Measurements from ENCODE around the gene RNF26. TPM values are rescaled to one million over a fixed set of nuclear protein-coding genes. Genes with fewer than 3 reads are reported as not detected.

RNF26 gene
- total and polyA plus RNA-seq, 2 donors (not counting 3 experiments of a cell fraction or from before 2014, with no cell fraction given) = 40.1 to 43.8 TPM

- Histone ChIP-seq H3K36me3 (ENCODE audit: control insufficient read depth in 2 of 2, extremely low read depth in 1 of 2, insufficient read depth in 2 of 2, low read length in 2 of 2) (peaks cover 8 to 11% of the 10 kb centered on the region in 2 experiments), H4K20me1 (replicated peaks; ENCODE audit: control insufficient read depth, extremely low read depth, insufficient read depth, low read length) (no peaks in the 10 kb centered on the region), H3K9me3 (replicated peaks; ENCODE audit: control insufficient read depth, insufficient read depth, low read length) (no peaks in the 10 kb centered on the region), H3K79me2 (ENCODE audit: control insufficient read depth, insufficient read depth, low read length) (no peaks in the 10 kb centered on the region), H3K27me3 (ENCODE audit: control insufficient read depth in 2 of 2, insufficient read depth in 2 of 2, low read length in 2 of 2) (no peaks in the 10 kb centered on the region), H2AFZ (ENCODE audit: low read depth, low read length) (no peak overlapping the region), H3K4me2 (ENCODE audit: insufficient read depth, low read length) (no peak overlapping the region), H3K9ac (replicated peaks; ENCODE audit: extremely low read depth, insufficient read depth, low read length) (no peak overlapping the region), H3K27ac (ENCODE audit: insufficient read depth, low read depth, low read length) (no peak overlapping the region), H3K9me1 (replicated peaks; ENCODE audit: control insufficient read depth, extremely low read depth, insufficient read depth, low read length) (no peaks in the 10 kb centered on the region), H3K4me1 (ENCODE audit: control insufficient read depth, extremely low read depth, insufficient read depth, low read length) (no peaks in the 10 kb centered on the region), H3K4me3 (replicated peaks in 1 of 3; ENCODE audit: insufficient read depth in 1 of 3, low read depth in 1 of 3, low read length in 3 of 3) (no peak overlapping the region)
- dilution Hi-C loops (cut with MboI; ENCODE audit: extremely low pct_ligation_motif_present, low sequenced_read_pairs) = no loop called here
- no peak for DNase-seq (ENCODE audit: low read depth, low spot score)
- no TSS peak for BruUV-seq (replicated peaks)
- no peak for FAIRE-seq
- TF ChIP-seq EZH2 (IDR thresholded peaks at IDR 0.05; ENCODE audit: borderline replicate concordance, low read depth, low read length, severe bottlenecking) = no peak
- no peak for TF ChIP-seq MAX (IDR thresholded peaks at IDR 0.05; ENCODE audit: insufficient read depth, insufficient read length)
- no peak for TF ChIP-seq JUN (IDR thresholded peaks at IDR 0.05; ENCODE audit: borderline replicate concordance, insufficient read depth, insufficient read length, low read depth)
- TF ChIP-seq MYC (IDR thresholded peaks at IDR 0.05; ENCODE audit: low read depth, low read length) = no peak
- no peak for TF ChIP-seq POLR2AphosphoS5 (IDR thresholded peaks at IDR 0.05; ENCODE audit: insufficient read depth, low read depth, low read length)
- no peak for TF ChIP-seq CTCF (IDR thresholded peaks at IDR 0.05; ENCODE audit: extremely low read depth in 1 of 2, insufficient read depth in 1 of 2, low read depth in 1 of 2, low read length in 2 of 2)
- no peak for TF ChIP-seq FOS (IDR thresholded peaks at IDR 0.05; ENCODE audit: borderline replicate concordance, insufficient read depth, low read length)
- no peak for TF ChIP-seq POLR2A (IDR thresholded peaks at IDR 0.05; ENCODE audit: low read depth, low read length)
- no peak for TF ChIP-seq GATA2 (IDR thresholded peaks at IDR 0.05; ENCODE audit: insufficient read depth, insufficient read length, low read depth, low read length)
- CTCF ChIA-PET = interaction anchor here (0.7 to 1.8 kb wide), 2 partner anchors 30 to 31 kb away, joined by 3 to 4 read pairs; no protein-coding TSS in a partner anchor
- intact Hi-C loops (cut with micrococcal nuclease) = no loop called here
- POLR2A ChIA-PET = no interaction called here
Measured at GRCh38 chr11:119293461-119293860, 40.9 kb upstream of the RNF26 start.
